HG02759 (cell line): ENCODE results near the gene LSG1.
"Not testable (repeated sequence)": the region's sequence is repeated elsewhere in the genome, so short reads cannot be mapped to it uniquely, and the experiment has no call there.

Experiments used
- ATAC-seq: cut with Tn5 transposase; IDR thresholded peaks from one replicate; pipeline ENCODE4 v1.9.1; 2021; ENCODE audit warnings: mild to moderate bottlenecking, moderate library complexity; ENCODE audit not compliant: unreplicated experiment

LSG1 gene

GRCh38 chr3:194619741-194620140 lies 52.2 kb downstream of the LSG1 start:
- ATAC-seq: no peak

GRCh38 chr3:194618858-194619608 lies 53.0 kb downstream of the LSG1 start:
- no peak for ATAC-seq

- ATAC-seq: peak; percentile 44
These were observed 54.2 kb downstream of the LSG1 start for GRCh38 chr3:194617827-194618226.

- no peak for ATAC-seq
These were observed 54.8 kb downstream of the LSG1 start for GRCh38 chr3:194617143-194617671.

GRCh38 chr3:194615226-194615625 lies 56.8 kb downstream of the LSG1 start:
- ATAC-seq: no peak

- no peak for ATAC-seq
These were observed 59.8 kb downstream of the LSG1 start for GRCh38 chr3:194612221-194612620.

GRCh38 chr3:194610689-194611088 lies 61.3 kb downstream of the LSG1 start:
- ATAC-seq: no peak

- no peak for ATAC-seq
These were observed 62.4 kb downstream of the LSG1 start for GRCh38 chr3:194609601-194610000.

- ATAC-seq: no peak
These were observed 63.0 kb downstream of the LSG1 start for GRCh38 chr3:194608981-194609380.

GRCh38 chr3:194607592-194608389 lies 64.2 kb downstream of the LSG1 start:
- ATAC-seq: no peak

GRCh38 chr3:194606941-194607340 lies 65.0 kb downstream of the LSG1 start:
- ATAC-seq: no peak

- ATAC-seq: no peak
These were observed 65.8 kb downstream of the LSG1 start for GRCh38 chr3:194606163-194606562.

- not testable (repeated sequence) for ATAC-seq
These were observed 66.7 kb downstream of the LSG1 start for GRCh38 chr3:194605314-194605713.

GRCh38 chr3:194604837-194605236 lies 67.2 kb downstream of the LSG1 start:
- no peak for ATAC-seq

GRCh38 chr3:194604126-194604525 lies 67.9 kb downstream of the LSG1 start:
- ATAC-seq: no peak

GRCh38 chr3:194602669-194603171 lies 69.3 kb downstream of the LSG1 start:
- no peak for ATAC-seq

GRCh38 chr3:194598771-194599557 lies 73.0 kb downstream of the LSG1 start:
- ATAC-seq: no peak

- ATAC-seq: no peak
These were observed 75.1 kb downstream of the LSG1 start for GRCh38 chr3:194596906-194597305.

- no peak for ATAC-seq
These were observed 78.9 kb downstream of the LSG1 start for GRCh38 chr3:194592798-194593752.
